Mesenchymal stem cell (in vitro differentiated cells and primary cell): Measurements from ENCODE around the gene ARHGAP4.

Source experiments
- DNase-seq: peaks from one replicate; pipeline ENCODE4 v3.0.0-alpha.2; 2013
- H2AFZ ChIP-seq: one replicate; pipeline ENCODE4 v1.6.1; 2013; ENCODE audit warnings: low read depth, mild to moderate bottlenecking, control low read depth, inconsistent platforms, low read length, moderate library complexity
- H2AK5ac ChIP-seq: 2 replicates; pipeline ENCODE4 v1.6.1; 2013; ENCODE audit warnings: low read length, moderate library complexity, mild to moderate bottlenecking, inconsistent platforms; ENCODE audit not compliant: severe bottlenecking
- H2BK120ac ChIP-seq: one replicate; pipeline ENCODE4 v1.6.1; 2013; ENCODE audit warnings: low read depth, mild to moderate bottlenecking, inconsistent platforms, low read length, moderate library complexity
- H2BK12ac ChIP-seq, 2 experiments: one replicate each; pipeline ENCODE4 v1.6.1; 2013; ENCODE audit warnings: inconsistent platforms in 2 of 2, low read length in 2 of 2, mild to moderate bottlenecking in 2 of 2, moderate library complexity in 2 of 2, control low read depth in 1 of 2
- H2BK15ac ChIP-seq: one replicate; pipeline ENCODE4 v1.6.1; 2013; ENCODE audit warnings: mild to moderate bottlenecking, low read depth, inconsistent platforms; ENCODE audit not compliant: poor library complexity, severe bottlenecking
- H2BK5ac ChIP-seq: 2 replicates; pipeline ENCODE4 v1.6.1; 2013; ENCODE audit warnings: low read depth, mild to moderate bottlenecking, low read length, control low read depth, inconsistent platforms; ENCODE audit not compliant: poor library complexity, severe bottlenecking
- H3K14ac ChIP-seq, 2 experiments: one replicate each; pipeline ENCODE4 v1.6.1; 2013; ENCODE audit warnings: inconsistent platforms in 2 of 2, low read length in 2 of 2, control low read depth in 1 of 2, mild to moderate bottlenecking in 1 of 2, moderate library complexity in 1 of 2
- H3K18ac ChIP-seq, 2 experiments: one replicate each; pipeline ENCODE4 v1.6.1; 2013; ENCODE audit warnings: inconsistent platforms in 2 of 2, low read length in 2 of 2, control low read depth in 1 of 2, low read depth in 1 of 2, mild to moderate bottlenecking in 1 of 2
- H3K23ac ChIP-seq, 2 experiments: one replicate each; pipeline ENCODE4 v1.6.1; 2013; ENCODE audit warnings: inconsistent platforms in 2 of 2, low read length in 2 of 2, mild to moderate bottlenecking in 2 of 2, moderate library complexity in 2 of 2, control low read depth in 1 of 2
- H3K27ac ChIP-seq: 2 replicates; pipeline ENCODE4 v1.5.1; 2013; ENCODE audit warnings: mild to moderate bottlenecking, moderate library complexity, low read length, control low read depth, inconsistent platforms; ENCODE audit not compliant: poor library complexity, severe bottlenecking
- H3K27me3 ChIP-seq, 2 experiments: 2 replicates each; pipeline versions ENCODE4 v1.6.1 to v1.7.0; 2013; ENCODE audit warnings: low read length in 2 of 2, mild to moderate bottlenecking in 2 of 2, moderate library complexity in 2 of 2, control low read depth in 1 of 2, inconsistent platforms in 1 of 2; ENCODE audit not compliant: control insufficient read depth in 1 of 2, insufficient read depth in 1 of 2
- H3K36me3 ChIP-seq, 2 experiments: 2 replicates each; pipeline versions ENCODE4 v1.6.1 to v1.7.0; 2013; ENCODE audit warnings: low read length in 2 of 2, control low read depth in 1 of 2, inconsistent platforms in 1 of 2, low read depth in 1 of 2, mild to moderate bottlenecking in 1 of 2; ENCODE audit not compliant: insufficient read depth in 2 of 2, control insufficient read depth in 1 of 2
- H3K4ac ChIP-seq, 2 experiments: one replicate each; pipeline ENCODE4 v1.6.1; 2013; ENCODE audit warnings: inconsistent platforms in 2 of 2, low read length in 2 of 2, mild to moderate bottlenecking in 2 of 2, moderate library complexity in 2 of 2, control low read depth in 1 of 2, low read depth in 1 of 2
- H3K4me1 ChIP-seq: 2 replicates; pipeline ENCODE4 v1.6.1; 2013; ENCODE audit warnings: low read depth, low read length, control low read depth; ENCODE audit not compliant: control insufficient read depth, insufficient read depth
- H3K4me2 ChIP-seq: 2 replicates; pipeline ENCODE4 v1.6.1; 2013; ENCODE audit warnings: low read length, mild to moderate bottlenecking, inconsistent platforms; ENCODE audit not compliant: poor library complexity, severe bottlenecking
- H3K4me3 ChIP-seq, 2 experiments: 2 replicates each; pipeline versions ENCODE4 v1.5.1 to v1.7.0; 2013; ENCODE audit warnings: low read length in 2 of 2, mild to moderate bottlenecking in 2 of 2, control low read depth in 1 of 2, low read depth in 1 of 2; ENCODE audit not compliant: insufficient read depth in 1 of 2
- H3K79me1 ChIP-seq: replicated peaks from 2 replicates; pipeline ENCODE4 v1.6.1; 2013; ENCODE audit warnings: mild to moderate bottlenecking, control low read depth, low read length, inconsistent platforms; ENCODE audit not compliant: poor library complexity, severe bottlenecking
- H3K9ac ChIP-seq: 2 replicates; pipeline ENCODE4 v1.7.0; 2013; ENCODE audit warnings: mild to moderate bottlenecking, low read length, moderate library complexity
- H3K9me3 ChIP-seq: 2 replicates; pipeline ENCODE4 v1.7.0; 2013; ENCODE audit warnings: mild to moderate bottlenecking, low read length; ENCODE audit not compliant: control insufficient read depth
- H4K8ac ChIP-seq: one replicate; pipeline ENCODE4 v1.6.1; 2013; ENCODE audit warnings: inconsistent platforms, mild to moderate bottlenecking, low read length, moderate library complexity
- H4K91ac ChIP-seq: one replicate; pipeline ENCODE4 v1.6.1; 2013; ENCODE audit warnings: mild to moderate bottlenecking, low read length, inconsistent platforms
- WGBS: methylation state at CpG from one replicate; pipeline ENCODE4 v1.1.7; 2013; ENCODE audit warnings: mixed read lengths; 5-methylcytosine and 5-hydroxymethylcytosine counted together

Gene ARHGAP4

GRCh38 chrX:153881281-153881680, 44.8 kb downstream of the ARHGAP4 start:
- Histone ChIP-seq H3K4me2 (no peak overlapping the region), H3K9ac (no peak overlapping the region), H2AFZ (no peak overlapping the region), H2BK15ac (no peak overlapping the region), H2BK5ac (no peak overlapping the region), H3K79me1 (peaks cover 3% of the 10 kb centered on the region), H3K4ac (no peak overlapping the region), H3K9me3 (no peaks in the 10 kb centered on the region), H3K14ac (no peak overlapping the region), H3K23ac (no peak overlapping the region), H2BK12ac (peak overlapping the region; percentile 39 to 42), H2AK5ac (no peak overlapping the region), H2BK120ac (peak overlapping the region; percentile 49), H3K4me3 (no peak overlapping the region), H4K8ac (no peak overlapping the region), H3K36me3 (peaks cover 0 to 19% of the 10 kb centered on the region in 2 experiments), H3K4me1 (peaks cover 67% of the 10 kb centered on the region), H3K18ac (peak overlapping the region in 1 of 2 experiments; percentile 57), H3K27me3 (peaks cover 0 to 84% of the 10 kb centered on the region in 2 experiments), H4K91ac (no peak overlapping the region), H3K27ac (peak overlapping the region; percentile 74)
- WGBS = 74% methylated on average over 6 of the region's 7 CpGs
- DNase-seq = no peak

GRCh38 chrX:153880440-153880815, 45.6 kb downstream of the ARHGAP4 start:
- no peak overlapping the region for H2BK15ac ChIP-seq
- H3K36me3 ChIP-seq = peaks cover 0 to 19% of the 10 kb centered on the region in 2 experiments
- WGBS = 21% methylated on average over 5 of the region's 6 CpGs
- H2BK120ac ChIP-seq = no peak overlapping the region
- no peak overlapping the region for H4K91ac ChIP-seq
- H2AFZ ChIP-seq = no peak overlapping the region
- H3K79me1 ChIP-seq = peaks cover 3% of the 10 kb centered on the region
- no peaks in the 10 kb centered on the region for H3K9me3 ChIP-seq
- no peak overlapping the region for H2AK5ac ChIP-seq
- H2BK5ac ChIP-seq = no peak overlapping the region
- no peak overlapping the region for H3K9ac ChIP-seq
- H3K4me2 ChIP-seq = no peak overlapping the region
- H3K4me3 ChIP-seq = no peak overlapping the region
- no peak for DNase-seq
- H3K27me3 ChIP-seq = peaks cover 0 to 86% of the 10 kb centered on the region in 2 experiments
- peaks cover 70% of the 10 kb centered on the region for H3K4me1 ChIP-seq
- no peak overlapping the region for H3K14ac ChIP-seq
- H4K8ac ChIP-seq = no peak overlapping the region
- H3K4ac ChIP-seq = no peak overlapping the region
- H3K18ac ChIP-seq = peak overlapping the region in 1 of 2 experiments; percentile 24
- no peak overlapping the region for H3K27ac ChIP-seq
- H2BK12ac ChIP-seq = no peak overlapping the region
- no peak overlapping the region for H3K23ac ChIP-seq

- H3K18ac ChIP-seq = peak overlapping the region in 1 of 2 experiments; percentile 2
- H3K4me3 ChIP-seq = no peak overlapping the region
- H2BK15ac ChIP-seq = no peak overlapping the region
- H4K8ac ChIP-seq = no peak overlapping the region
- peaks cover 0 to 15% of the 10 kb centered on the region in 2 experiments for H3K36me3 ChIP-seq
- H3K9ac ChIP-seq = no peak overlapping the region
- H3K27ac ChIP-seq = no peak overlapping the region
- no peak overlapping the region for H3K23ac ChIP-seq
- H2BK120ac ChIP-seq = no peak overlapping the region
- peaks cover 3% of the 10 kb centered on the region for H3K79me1 ChIP-seq
- H3K27me3 ChIP-seq = peaks cover 0 to 84% of the 10 kb centered on the region in 2 experiments
- no peak overlapping the region for H2BK5ac ChIP-seq
- no peak overlapping the region for H3K14ac ChIP-seq
- no peak overlapping the region for H2AFZ ChIP-seq
- no peak overlapping the region for H2BK12ac ChIP-seq
- no peak overlapping the region for H4K91ac ChIP-seq
- no peaks in the 10 kb centered on the region for H3K9me3 ChIP-seq
- H3K4ac ChIP-seq = no peak overlapping the region
- H3K4me1 ChIP-seq = peaks cover 69% of the 10 kb centered on the region
- WGBS = 83% methylated on average over 6 of the region's 12 CpGs
- no peak for DNase-seq
- H3K4me2 ChIP-seq = no peak overlapping the region
- no peak overlapping the region for H2AK5ac ChIP-seq
These were observed 46.2 kb downstream of the ARHGAP4 start for GRCh38 chrX:153879741-153880439.

- no peaks in the 10 kb centered on the region for H3K9me3 ChIP-seq
- H3K79me1 ChIP-seq = peaks cover 3% of the 10 kb centered on the region
- no peak overlapping the region for H2BK15ac ChIP-seq
- peak overlapping the region; percentile 7 for H3K4me2 ChIP-seq
- 5% methylated on average over 26 of the region's 28 CpGs for WGBS
- no peak overlapping the region for H2BK5ac ChIP-seq
- no peak overlapping the region for H3K4me3 ChIP-seq
- no peak overlapping the region for H2BK12ac ChIP-seq
- H3K9ac ChIP-seq = no peak overlapping the region
- peak overlapping the region in 1 of 2 experiments; percentile 6 for H3K14ac ChIP-seq
- H2AK5ac ChIP-seq = no peak overlapping the region
- no peak overlapping the region for H2BK120ac ChIP-seq
- H4K91ac ChIP-seq = no peak overlapping the region
- peaks cover 64% of the 10 kb centered on the region for H3K4me1 ChIP-seq
- DNase-seq = no peak
- no peak overlapping the region for H3K4ac ChIP-seq
- peaks cover 0 to 16% of the 10 kb centered on the region in 2 experiments for H3K36me3 ChIP-seq
- H4K8ac ChIP-seq = no peak overlapping the region
- no peak overlapping the region for H3K23ac ChIP-seq
- no peak overlapping the region for H2AFZ ChIP-seq
- peaks cover 0 to 84% of the 10 kb centered on the region in 2 experiments for H3K27me3 ChIP-seq
- no peak overlapping the region for H3K18ac ChIP-seq
- no peak overlapping the region for H3K27ac ChIP-seq
These were observed 47.0 kb downstream of the ARHGAP4 start for GRCh38 chrX:153878969-153879653.
